ENCODE measurements around the gene ACD.

The ACD gene

GRCh38 chr16:67683767-67684166 lies 23.7 kb upstream of the ACD start:
- H3K4me3 ChIP-seq (replicated peaks; ENCODE audit: low read depth, low read length) = no peak overlapping the region
- DNase-seq (ENCODE audit: low read depth) = no peak
- TF ChIP-seq CTCF (IDR thresholded peaks at IDR 0.05; ENCODE audit: low read length, missing control alignments) = no peak

- no peak for DNase-seq (ENCODE audit: low read depth)
- no peak overlapping the region for H3K4me3 ChIP-seq (replicated peaks; ENCODE audit: low read depth, low read length)
- no peak for TF ChIP-seq CTCF (IDR thresholded peaks at IDR 0.05; ENCODE audit: low read length, missing control alignments)
Observed at GRCh38 chr16:67679935-67680897, 20.2 kb upstream of the ACD start.

GRCh38 chr16:67678354-67679023 lies 18.4 kb upstream of the ACD start:
- H3K4me3 ChIP-seq (replicated peaks; ENCODE audit: low read depth, low read length) = no peak overlapping the region
- no peak for DNase-seq (ENCODE audit: low read depth)
- TF ChIP-seq CTCF (IDR thresholded peaks at IDR 0.05; ENCODE audit: low read length, missing control alignments) = no peak

- no peak overlapping the region for H3K4me3 ChIP-seq (replicated peaks; ENCODE audit: low read depth, low read length)
- no peak for TF ChIP-seq CTCF (IDR thresholded peaks at IDR 0.05; ENCODE audit: low read length, missing control alignments)
- DNase-seq (ENCODE audit: low read depth) = no peak
Observed at GRCh38 chr16:67677712-67678111, 17.7 kb upstream of the ACD start.

DNA sequence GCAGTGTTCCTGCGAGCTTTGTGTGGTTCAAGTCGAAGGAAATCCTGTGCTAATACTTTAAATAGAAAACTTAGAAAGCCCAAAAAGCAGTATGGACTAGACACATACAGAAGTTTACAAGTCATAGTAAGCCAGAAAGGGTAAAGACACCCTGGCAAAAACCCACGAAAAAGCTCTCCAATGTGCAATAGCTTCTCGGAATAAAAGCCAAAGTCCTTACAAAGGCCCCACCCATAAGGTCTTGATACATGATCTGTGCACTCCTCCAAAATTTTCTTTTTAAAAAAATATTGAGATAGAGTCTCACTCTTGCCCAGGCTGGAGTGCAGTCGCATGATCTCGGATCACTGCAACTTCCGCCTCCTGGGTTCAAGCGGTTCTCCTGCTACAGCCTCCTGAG lies 16.9 kb upstream of the ACD start:
- no peak overlapping the region for H3K4me3 ChIP-seq (replicated peaks; ENCODE audit: low read depth, low read length)
- no peak for TF ChIP-seq CTCF (IDR thresholded peaks at IDR 0.05; ENCODE audit: low read length, missing control alignments)
- no peak for DNase-seq (ENCODE audit: low read depth)

DNA sequence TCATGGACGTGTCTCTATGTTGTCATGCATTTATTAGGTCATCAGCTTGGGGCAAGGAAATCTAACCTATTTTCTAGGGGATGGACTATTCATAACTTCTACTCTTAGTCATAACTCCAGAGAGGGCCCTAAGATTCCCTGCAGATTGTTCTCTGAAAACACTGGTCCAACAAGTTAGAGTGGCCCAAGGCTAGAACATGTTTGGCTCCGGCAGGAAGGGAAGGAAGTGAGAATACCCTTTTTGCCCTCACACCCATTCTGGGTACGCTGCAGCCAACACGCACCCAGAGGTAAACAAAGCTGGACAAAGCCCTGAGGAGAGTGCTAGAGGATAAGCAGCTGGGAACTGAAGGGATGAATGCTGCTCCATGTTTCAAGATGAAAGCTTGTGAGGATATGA lies 16.5 kb upstream of the ACD start:
- H3K4me3 ChIP-seq (replicated peaks; ENCODE audit: low read depth, low read length) = no peak overlapping the region

More for the DNA sequence above, 16.5 kb upstream of the ACD start:
- TF ChIP-seq CTCF (IDR thresholded peaks at IDR 0.05; ENCODE audit: low read length, missing control alignments) = no peak
- DNase-seq (ENCODE audit: low read depth) = no peak
